ENCODE results near the gene ARFRP1. TPM values are rescaled to one million over a fixed set of nuclear protein-coding genes. Genes with fewer than 3 reads are reported as not detected.

ARFRP1 gene
- polyA plus RNA-seq, 3 donors = 18.2 to 31.1 (median 20.7) TPM

GRCh38 chr20:63680427-63680826 lies 27.3 kb downstream of the ARFRP1 start:
- Histone ChIP-seq H3K9ac (ENCODE audit: insufficient read depth, low read length, poor library complexity, severe bottlenecking) (no peak overlapping the region), H3K79me2 (ENCODE audit: insufficient read depth, low read length) (no peaks in the 10 kb centered on the region), H4K20me1 (ENCODE audit: insufficient read depth, low read length) (no peaks in the 10 kb centered on the region), H3K4me3 (replicated peaks in 1 of 3; ENCODE audit: low read depth in 2 of 3, low read length in 3 of 3) (no peak overlapping the region), H3K4me1 (ENCODE audit: control insufficient read depth in 1 of 2, insufficient read depth in 2 of 2, low read length in 2 of 2) (peaks cover 2 to 14% of the 10 kb centered on the region in 2 donors), H3K9me3 (replicated peaks in 1 of 2; ENCODE audit: control insufficient read depth in 1 of 2, insufficient read depth in 1 of 2, low read length in 2 of 2) (no peaks in the 10 kb centered on the region), H2AFZ (ENCODE audit: insufficient read depth, low read depth, low read length, poor library complexity, severe bottlenecking) (no peak overlapping the region), H3K36me3 (replicated peaks in 1 of 2; ENCODE audit: control insufficient read depth in 1 of 2, insufficient read depth in 2 of 2, low read length in 2 of 2) (peaks cover 22 to 43% of the 10 kb centered on the region in 2 donors), H3K4me2 (replicated peaks; ENCODE audit: extremely low read depth, low read length, poor library complexity, severe bottlenecking) (no peak overlapping the region), H3K27ac (ENCODE audit: low read depth in 1 of 2, low read length in 2 of 2) (no peak overlapping the region), H3K27me3 (ENCODE audit: control insufficient read depth in 2 of 2, insufficient read depth in 2 of 2, low read length in 2 of 2) (no peaks in the 10 kb centered on the region)
- no peak for TF ChIP-seq CTCF (IDR thresholded peaks at IDR 0.05)
- Mint-ChIP-seq H3K4me3 (no peak overlapping the region), H3K9me3 (peaks cover 0 to 2% (median 0%) of the 10 kb centered on the region in 7 donors), H3K4me1 (peaks cover 10% of the 10 kb centered on the region), H3K27ac (no peak overlapping the region), H3K36me3 (peaks cover 34 to 47% of the 10 kb centered on the region in 2 donors), H3K27me3 (ENCODE audit: low read depth in 3 of 3) (peaks cover 0 to 2% (median 0%) of the 10 kb centered on the region in 3 donors)
- WGBS (ENCODE audit: insufficient coverage) = 96% methylated on average over 10 of the region's 13 CpGs
- intact Hi-C loops (cut with micrococcal nuclease) = no loop called here
- no peak for DNase-seq

- intact Hi-C loops (cut with micrococcal nuclease) = no loop called here
- DNase-seq = no peak
- Histone ChIP-seq H2AFZ (ENCODE audit: insufficient read depth, low read depth, low read length, poor library complexity, severe bottlenecking) (no peak overlapping the region), H3K27ac (ENCODE audit: low read depth in 1 of 2, low read length in 2 of 2) (no peak overlapping the region), H3K79me2 (ENCODE audit: insufficient read depth, low read length) (no peaks in the 10 kb centered on the region), H3K4me3 (replicated peaks in 1 of 3; ENCODE audit: low read depth in 2 of 3, low read length in 3 of 3) (no peak overlapping the region), H4K20me1 (ENCODE audit: insufficient read depth, low read length) (no peaks in the 10 kb centered on the region), H3K36me3 (replicated peaks in 1 of 2; ENCODE audit: control insufficient read depth in 1 of 2, insufficient read depth in 2 of 2, low read length in 2 of 2) (peaks cover 22 to 46% of the 10 kb centered on the region in 2 donors), H3K9me3 (replicated peaks in 1 of 2; ENCODE audit: control insufficient read depth in 1 of 2, insufficient read depth in 1 of 2, low read length in 2 of 2) (no peaks in the 10 kb centered on the region), H3K4me1 (ENCODE audit: control insufficient read depth in 1 of 2, insufficient read depth in 2 of 2, low read length in 2 of 2) (peaks cover 0 to 9% of the 10 kb centered on the region in 2 donors), H3K27me3 (ENCODE audit: control insufficient read depth in 2 of 2, insufficient read depth in 2 of 2, low read length in 2 of 2) (no peaks in the 10 kb centered on the region), H3K9ac (ENCODE audit: insufficient read depth, low read length, poor library complexity, severe bottlenecking) (no peak overlapping the region), H3K4me2 (replicated peaks; ENCODE audit: extremely low read depth, low read length, poor library complexity, severe bottlenecking) (no peak overlapping the region)
- Mint-ChIP-seq H3K9me3 (peaks cover 0 to 2% (median 0%) of the 10 kb centered on the region in 7 donors), H3K27ac (no peak overlapping the region), H3K4me3 (no peak overlapping the region), H3K4me1 (peaks cover 4% of the 10 kb centered on the region), H3K27me3 (ENCODE audit: low read depth in 3 of 3) (no peaks in the 10 kb centered on the region), H3K36me3 (peaks cover 35 to 52% of the 10 kb centered on the region in 2 donors)
- no peak for TF ChIP-seq CTCF (IDR thresholded peaks at IDR 0.05)
- 95% methylated on average over 19 of the region's 19 CpGs for WGBS (ENCODE audit: insufficient coverage)
These were observed 27.9 kb downstream of the ARFRP1 start for GRCh38 chr20:63679799-63680305.

Measured in CD14-positive monocyte (primary cell).